Gastrocnemius medialis (tissue), 4 donors: ENCODE measurements around the gene CUZD1.

Experiments used
- CTCF ChIP-seq, 5 experiments: fragments of 450-650 bp in 3 of 5; fragments of 200-600 bp in 2 of 5; sonication (generic) in 2 of 5; IDR thresholded peaks in 4 of 5; conservative IDR thresholded peaks in 1 of 5; 1 replicate in 4 of 5; 2 replicates in 1 of 5; pipeline ENCODE4 v1.5.1; 2016 to 2019; ENCODE audit warnings: antibody characterized with exemption in 5 of 5, mild to moderate bottlenecking in 3 of 5, moderate library complexity in 3 of 5
- POLR2A ChIP-seq, 2 donors: fragments of 450-650 bp; IDR thresholded peaks; one replicate each; pipeline ENCODE4 v1.6.1; 2017; ENCODE audit warnings: antibody characterized with exemption in 2 of 2, mild to moderate bottlenecking in 2 of 2, moderate library complexity in 2 of 2

DNA sequence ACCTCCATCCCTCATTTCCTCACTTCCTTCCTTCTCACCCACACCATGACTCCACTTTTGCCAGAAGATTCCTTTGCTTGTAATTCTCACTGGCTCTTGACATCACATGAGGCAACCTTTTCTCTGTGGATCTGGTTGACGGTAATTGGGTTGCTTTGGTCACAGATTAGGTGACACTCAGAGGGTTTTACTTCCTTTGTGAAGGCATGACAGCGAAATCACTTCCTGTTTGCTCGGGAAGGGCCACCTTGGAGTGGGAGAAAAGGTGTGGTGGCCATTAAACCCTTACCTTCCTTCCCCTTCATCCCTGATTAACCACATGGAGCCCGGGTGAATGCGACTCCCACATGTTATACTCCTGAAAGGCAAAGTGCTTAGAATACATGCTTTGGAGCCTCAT lies 30.2 kb downstream of the CUZD1 start:
- no peak for TF ChIP-seq CTCF (IDR thresholded peaks at IDR 0.05 in 4 of 5, conservative IDR thresholded peaks at IDR 0.05 in 1 of 5)
- no peak for TF ChIP-seq POLR2A (IDR thresholded peaks at IDR 0.05)
